Neural cell (in vitro differentiated cells): ENCODE data around the gene CLSTN1.

Experiments used
- EP300 ChIP-seq: fragments of 450-650 bp; conservative IDR thresholded peaks from 2 replicates; pipeline ENCODE4 v1.6.1; 2014; ENCODE audit warnings: antibody characterized with exemption, mild to moderate bottlenecking, moderate library complexity; ENCODE audit not compliant: poor library complexity, severe bottlenecking
- EZH2 ChIP-seq: fragments of 200-600, 300-800 bp; shearing (Covaris generic), sonication (generic); IDR thresholded peaks from 2 replicates; pipeline ENCODE4 v1.6.1; 2014; ENCODE audit warnings: antibody characterized with exemption, low read length, borderline replicate concordance, mild to moderate bottlenecking; ENCODE audit not compliant: insufficient read depth, poor library complexity, severe bottlenecking
- POLR2AphosphoS5 ChIP-seq: IDR thresholded peaks from 2 replicates; pipeline ENCODE4 v1.6.1; 2012
- SMC3 ChIP-seq: fragments of 450-650 bp; conservative IDR thresholded peaks from 2 replicates; pipeline ENCODE4 v1.6.1; 2014; ENCODE audit warnings: antibody characterized with exemption, mild to moderate bottlenecking, moderate library complexity; ENCODE audit not compliant: poor library complexity
- TAF1 ChIP-seq: IDR thresholded peaks from 2 replicates; pipeline ENCODE4 v1.6.1; 2012; ENCODE audit warnings: low read depth
- TF ChIP-seq, protein P1 (sequence below): fragments of 450-650 bp; IDR thresholded peaks from 2 replicates; pipeline ENCODE4 v1.5.1; 2014; ENCODE audit warnings: antibody characterized with exemption, mild to moderate bottlenecking, moderate library complexity; ENCODE audit not compliant: poor library complexity, severe bottlenecking
- TF ChIP-seq, protein P2 (sequence below): IDR thresholded peaks from 2 replicates; pipeline ENCODE4 v1.6.1; 2012; ENCODE audit warnings: borderline replicate concordance

DNA sequence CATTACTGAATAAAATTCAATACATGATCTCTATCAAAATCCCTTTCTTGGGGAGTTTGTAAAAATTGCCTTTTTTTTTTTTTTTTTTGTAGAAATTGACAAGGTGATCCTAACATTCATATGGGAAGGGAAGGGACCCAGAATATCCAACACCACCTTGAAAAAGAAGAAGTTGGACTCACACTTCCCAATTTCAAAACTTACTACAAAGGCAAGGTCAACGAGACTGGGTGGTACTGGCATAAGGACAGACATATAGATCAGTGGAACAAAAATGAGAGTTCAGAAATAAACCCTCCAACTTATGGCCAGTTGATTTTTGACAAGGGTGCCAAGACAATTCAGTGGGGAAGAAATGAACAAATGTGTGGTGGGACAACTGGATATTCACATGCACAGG is 31.4 kb upstream of the CLSTN1 start:
- TF ChIP-seq, protein P1, sequence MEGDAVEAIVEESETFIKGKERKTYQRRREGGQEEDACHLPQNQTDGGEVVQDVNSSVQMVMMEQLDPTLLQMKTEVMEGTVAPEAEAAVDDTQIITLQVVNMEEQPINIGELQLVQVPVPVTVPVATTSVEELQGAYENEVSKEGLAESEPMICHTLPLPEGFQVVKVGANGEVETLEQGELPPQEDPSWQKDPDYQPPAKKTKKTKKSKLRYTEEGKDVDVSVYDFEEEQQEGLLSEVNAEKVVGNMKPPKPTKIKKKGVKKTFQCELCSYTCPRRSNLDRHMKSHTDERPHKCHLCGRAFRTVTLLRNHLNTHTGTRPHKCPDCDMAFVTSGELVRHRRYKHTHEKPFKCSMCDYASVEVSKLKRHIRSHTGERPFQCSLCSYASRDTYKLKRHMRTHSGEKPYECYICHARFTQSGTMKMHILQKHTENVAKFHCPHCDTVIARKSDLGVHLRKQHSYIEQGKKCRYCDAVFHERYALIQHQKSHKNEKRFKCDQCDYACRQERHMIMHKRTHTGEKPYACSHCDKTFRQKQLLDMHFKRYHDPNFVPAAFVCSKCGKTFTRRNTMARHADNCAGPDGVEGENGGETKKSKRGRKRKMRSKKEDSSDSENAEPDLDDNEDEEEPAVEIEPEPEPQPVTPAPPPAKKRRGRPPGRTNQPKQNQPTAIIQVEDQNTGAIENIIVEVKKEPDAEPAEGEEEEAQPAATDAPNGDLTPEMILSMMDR: no peak
- TF ChIP-seq EZH2 (no peak), EP300 (no peak), TAF1 (no peak), SMC3 (no peak), POLR2AphosphoS5 (no peak)
- TF ChIP-seq, protein P2, sequence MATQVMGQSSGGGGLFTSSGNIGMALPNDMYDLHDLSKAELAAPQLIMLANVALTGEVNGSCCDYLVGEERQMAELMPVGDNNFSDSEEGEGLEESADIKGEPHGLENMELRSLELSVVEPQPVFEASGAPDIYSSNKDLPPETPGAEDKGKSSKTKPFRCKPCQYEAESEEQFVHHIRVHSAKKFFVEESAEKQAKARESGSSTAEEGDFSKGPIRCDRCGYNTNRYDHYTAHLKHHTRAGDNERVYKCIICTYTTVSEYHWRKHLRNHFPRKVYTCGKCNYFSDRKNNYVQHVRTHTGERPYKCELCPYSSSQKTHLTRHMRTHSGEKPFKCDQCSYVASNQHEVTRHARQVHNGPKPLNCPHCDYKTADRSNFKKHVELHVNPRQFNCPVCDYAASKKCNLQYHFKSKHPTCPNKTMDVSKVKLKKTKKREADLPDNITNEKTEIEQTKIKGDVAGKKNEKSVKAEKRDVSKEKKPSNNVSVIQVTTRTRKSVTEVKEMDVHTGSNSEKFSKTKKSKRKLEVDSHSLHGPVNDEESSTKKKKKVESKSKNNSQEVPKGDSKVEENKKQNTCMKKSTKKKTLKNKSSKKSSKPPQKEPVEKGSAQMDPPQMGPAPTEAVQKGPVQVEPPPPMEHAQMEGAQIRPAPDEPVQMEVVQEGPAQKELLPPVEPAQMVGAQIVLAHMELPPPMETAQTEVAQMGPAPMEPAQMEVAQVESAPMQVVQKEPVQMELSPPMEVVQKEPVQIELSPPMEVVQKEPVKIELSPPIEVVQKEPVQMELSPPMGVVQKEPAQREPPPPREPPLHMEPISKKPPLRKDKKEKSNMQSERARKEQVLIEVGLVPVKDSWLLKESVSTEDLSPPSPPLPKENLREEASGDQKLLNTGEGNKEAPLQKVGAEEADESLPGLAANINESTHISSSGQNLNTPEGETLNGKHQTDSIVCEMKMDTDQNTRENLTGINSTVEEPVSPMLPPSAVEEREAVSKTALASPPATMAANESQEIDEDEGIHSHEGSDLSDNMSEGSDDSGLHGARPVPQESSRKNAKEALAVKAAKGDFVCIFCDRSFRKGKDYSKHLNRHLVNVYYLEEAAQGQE: no peak
